Astrocyte of the cerebellum (primary cell): ENCODE measurements around the gene JUNB.

Experiments used
- DNase-seq: peaks from one replicate; pipeline ENCODE4 v3.0.0-alpha.2; 2011; ENCODE audit warnings: low read depth
- H3K4me3 ChIP-seq: 2 replicates; pipeline ENCODE4 v1.5.1; 2011; ENCODE audit warnings: mild to moderate bottlenecking, low read depth, low read length, moderate library complexity
- in situ Hi-C: cut with HindIII; loops from 2 replicates; pipeline ENCODE4 v1.10.0; 2017; ENCODE audit warnings: low sequenced_read_pairs
- TF ChIP-seq, protein P1 (sequence below): IDR thresholded peaks from 2 replicates; pipeline ENCODE4 v1.5.1; 2012; ENCODE audit warnings: low read length, low read depth, moderate library complexity, mild to moderate bottlenecking; ENCODE audit errors: missing control alignments

JUNB gene

DNA sequence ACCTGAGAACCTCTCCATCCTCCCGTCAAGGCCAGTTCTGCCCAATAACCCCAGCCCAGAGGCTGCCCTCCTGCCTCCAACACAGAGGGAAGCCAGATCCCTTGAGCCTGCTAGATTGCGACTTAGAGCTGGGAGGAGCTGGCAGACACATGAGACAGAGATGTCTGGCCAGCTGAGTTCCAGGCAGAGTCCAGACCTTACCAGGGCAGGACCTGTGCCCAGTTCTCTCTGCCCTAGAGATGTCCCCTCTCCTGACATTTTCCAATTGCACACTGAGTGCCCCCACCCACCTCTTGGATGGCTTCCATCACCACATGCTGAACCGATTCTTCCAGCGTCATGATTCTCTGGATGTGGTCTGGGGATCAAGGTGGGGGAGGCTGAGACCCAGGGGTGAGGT, 19.0 kb upstream of the JUNB start:
- in situ Hi-C loops: no loop called here
- TF ChIP-seq, protein P1, sequence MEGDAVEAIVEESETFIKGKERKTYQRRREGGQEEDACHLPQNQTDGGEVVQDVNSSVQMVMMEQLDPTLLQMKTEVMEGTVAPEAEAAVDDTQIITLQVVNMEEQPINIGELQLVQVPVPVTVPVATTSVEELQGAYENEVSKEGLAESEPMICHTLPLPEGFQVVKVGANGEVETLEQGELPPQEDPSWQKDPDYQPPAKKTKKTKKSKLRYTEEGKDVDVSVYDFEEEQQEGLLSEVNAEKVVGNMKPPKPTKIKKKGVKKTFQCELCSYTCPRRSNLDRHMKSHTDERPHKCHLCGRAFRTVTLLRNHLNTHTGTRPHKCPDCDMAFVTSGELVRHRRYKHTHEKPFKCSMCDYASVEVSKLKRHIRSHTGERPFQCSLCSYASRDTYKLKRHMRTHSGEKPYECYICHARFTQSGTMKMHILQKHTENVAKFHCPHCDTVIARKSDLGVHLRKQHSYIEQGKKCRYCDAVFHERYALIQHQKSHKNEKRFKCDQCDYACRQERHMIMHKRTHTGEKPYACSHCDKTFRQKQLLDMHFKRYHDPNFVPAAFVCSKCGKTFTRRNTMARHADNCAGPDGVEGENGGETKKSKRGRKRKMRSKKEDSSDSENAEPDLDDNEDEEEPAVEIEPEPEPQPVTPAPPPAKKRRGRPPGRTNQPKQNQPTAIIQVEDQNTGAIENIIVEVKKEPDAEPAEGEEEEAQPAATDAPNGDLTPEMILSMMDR: no peak
- no peak for DNase-seq
- H3K4me3 ChIP-seq: no peak overlapping the region

GRCh38 chr19:12773571-12773970, 17.7 kb upstream of the JUNB start:
- TF ChIP-seq, protein P1: peak; percentile 55
- no peak overlapping the region for H3K4me3 ChIP-seq
- DNase-seq: no peak
- in situ Hi-C loops: no loop called here

- DNase-seq: no peak
- TF ChIP-seq, protein P1: no peak
- in situ Hi-C loops: no loop called here
- H3K4me3 ChIP-seq: peak within 1 kb of the TSS; percentile 70
Measured at GRCh38 chr19:12774588-12775555, 16.4 kb upstream of the JUNB start, which contains the start of gene HOOK2. TSS of gene HOOK2 (minus strand) at chr19:12775552. CDS start at chr19:12775449, 103 bp downstream.

DNA sequence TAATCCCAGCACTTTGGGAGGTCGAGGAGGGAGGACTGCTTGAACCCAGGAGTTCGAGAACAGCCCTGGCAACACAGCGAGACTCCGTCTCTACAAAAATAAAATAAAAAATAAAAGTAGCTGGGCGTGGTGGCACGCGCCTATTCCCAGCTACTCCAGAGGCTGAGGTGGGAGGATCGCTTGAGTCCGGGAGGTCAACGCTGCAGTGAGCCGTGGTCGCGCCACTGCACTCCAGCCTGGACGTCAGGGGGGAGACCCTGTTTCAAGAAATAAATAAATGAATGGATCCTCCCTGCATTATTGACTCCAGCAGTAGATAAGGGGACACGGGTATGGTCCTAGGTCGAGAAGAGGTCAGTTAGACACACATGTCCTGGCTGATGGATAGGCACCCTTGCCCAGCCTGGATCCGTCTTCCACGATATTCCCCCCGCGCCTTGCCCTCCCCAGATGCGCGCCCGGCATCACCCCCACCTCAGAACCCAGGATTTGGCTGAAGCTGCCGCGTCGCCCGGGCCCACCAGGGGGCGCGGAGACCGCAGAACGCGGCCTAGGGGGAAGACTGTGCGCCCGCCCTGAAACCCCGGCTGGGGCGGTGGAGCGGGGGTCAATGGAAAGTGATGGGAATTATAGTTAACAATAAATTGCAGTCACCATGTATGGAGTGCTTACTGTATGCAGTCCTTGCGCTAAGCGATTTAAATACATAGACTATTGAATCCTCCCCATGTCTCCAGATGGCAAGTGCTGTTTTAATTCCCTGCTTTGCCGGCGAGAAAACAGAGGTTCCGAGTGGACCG, 13.9 kb upstream of the JUNB start:
- TF ChIP-seq, protein P1: peak; percentile 94

DNA sequence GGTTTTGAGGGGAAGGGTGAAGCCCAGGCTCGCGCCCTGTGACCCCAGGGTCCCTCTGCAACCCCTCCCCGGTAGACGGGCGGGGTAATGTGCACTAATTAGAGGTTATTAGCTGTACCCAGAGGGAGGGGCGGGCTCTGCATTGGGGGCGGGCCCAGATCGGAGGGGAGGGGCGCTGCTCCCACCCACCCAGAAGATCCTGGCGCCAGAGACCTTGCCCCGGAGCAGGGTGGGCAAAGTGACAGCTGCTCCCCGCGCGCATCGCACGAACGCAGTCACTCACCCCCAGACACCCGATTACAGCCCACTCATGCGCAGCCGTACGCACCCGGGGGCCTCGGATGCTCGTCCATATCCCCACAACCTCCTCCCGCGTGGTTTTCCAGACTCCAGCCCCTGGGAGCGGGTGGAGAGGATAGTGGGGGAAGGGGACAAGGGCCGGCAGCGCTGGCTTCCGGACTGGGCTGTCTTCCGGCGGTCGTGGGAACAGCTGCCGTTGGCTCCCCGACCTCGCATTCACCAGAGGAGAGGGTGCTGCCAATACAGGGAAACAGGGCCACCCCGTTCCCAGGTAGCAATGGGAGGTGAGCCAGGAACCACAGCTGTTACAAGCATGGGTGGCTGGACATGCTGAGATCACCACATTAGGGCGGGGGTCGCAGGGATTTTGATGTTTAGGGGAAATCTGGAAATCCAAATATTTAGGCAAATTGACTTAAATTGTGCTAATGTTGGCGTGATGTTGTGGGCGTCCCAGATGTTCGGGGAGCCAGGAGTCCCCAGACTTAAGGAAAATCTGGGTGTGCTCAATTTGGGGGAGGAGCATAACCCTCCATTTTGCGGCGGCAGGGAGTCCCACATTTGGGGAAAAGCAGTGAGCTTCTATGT, 13.0 kb upstream of the JUNB start:
- no peak for DNase-seq
- peak overlapping the region; percentile 52 for H3K4me3 ChIP-seq
- in situ Hi-C loops: no loop called here
- TF ChIP-seq, protein P1: no peak

More for the DNA sequence above, 13.9 kb upstream of the JUNB start:
- peak overlapping the region; percentile 52 for H3K4me3 ChIP-seq
- in situ Hi-C loops: no loop called here
- no peak for DNase-seq

DNA sequence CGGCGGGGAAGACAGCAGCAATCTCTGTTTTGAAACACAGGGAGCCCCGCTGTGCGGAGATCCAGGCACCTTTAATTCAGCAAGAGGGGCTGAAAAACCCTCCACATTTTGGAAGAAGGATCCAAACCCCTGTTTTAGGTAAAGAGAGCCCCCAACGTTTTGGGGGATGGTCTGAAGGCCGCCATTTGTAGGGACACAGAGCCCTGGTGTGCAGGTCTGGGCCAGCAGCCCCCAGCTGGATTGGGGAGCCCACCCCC, 12.5 kb upstream of the JUNB start:
- TF ChIP-seq, protein P1: no peak
- H3K4me3 ChIP-seq: peak overlapping the region; percentile 52
- in situ Hi-C loops: no loop called here
- DNase-seq: no peak
